Breast epithelium (tissue), 4 donors: ENCODE data around the gene OSBPL2. TPM values are rescaled to one million over a fixed set of nuclear protein-coding genes. Genes with fewer than 3 reads are reported as not detected.

Source experiments
- DNase-seq, 2 donors: peaks; one replicate each; pipeline ENCODE4 v3.0.0-alpha.2; 2019; ENCODE audit warnings: low spot score in 2 of 2
- H3K27ac ChIP-seq, 2 donors: fragments of 200-600 bp; sonication (generic) in 1 of 2; one replicate each; pipeline ENCODE4 v1.5.1; 2016 to 2019; ENCODE audit warnings: mild to moderate bottlenecking in 1 of 2
- H3K27me3 ChIP-seq, 2 donors: fragments of 200-600 bp; sonication (generic) in 1 of 2; one replicate each; pipeline versions ENCODE4 v1.5.1 to v1.6.0; 2017 to 2019; ENCODE audit warnings: control low read depth in 1 of 2, mild to moderate bottlenecking in 1 of 2
- H3K36me3 ChIP-seq: fragments of 200-600 bp; one replicate; pipeline ENCODE4 v1.5.1; 2019
- H3K4me1 ChIP-seq, 2 donors: fragments of 200-600 bp; sonication (generic); one replicate each; pipeline ENCODE4 v1.5.1; 2016 to 2019; ENCODE audit warnings: control low read depth in 1 of 2
- H3K4me3 ChIP-seq, 3 donors: fragments of 200-600 bp; sonication (generic); 1 replicate in 2 of 3; 2 replicates in 1 of 3; pipeline ENCODE4 v1.5.1; 2016 to 2019; ENCODE audit warnings: mild to moderate bottlenecking in 3 of 3, moderate library complexity in 2 of 3
- H3K9me3 ChIP-seq, 2 donors: fragments of 200-600 bp; sonication (generic) in 1 of 2; one replicate each; pipeline ENCODE4 v1.5.1; 2016 to 2019; ENCODE audit warnings: control low read depth in 1 of 2
- CTCF ChIP-seq, 3 donors: fragments of 450-650 bp; IDR thresholded peaks; one replicate each; pipeline ENCODE4 v1.5.1; 2016 to 2017; ENCODE audit warnings: antibody characterized with exemption in 3 of 3, mild to moderate bottlenecking in 3 of 3, moderate library complexity in 3 of 3
- POLR2A ChIP-seq: fragments of 450-650 bp; IDR thresholded peaks from one replicate; pipeline ENCODE4 v1.6.1; 2016; ENCODE audit warnings: antibody characterized with exemption, mild to moderate bottlenecking, moderate library complexity
- POLR2AphosphoS5 ChIP-seq, 3 donors: sonication (generic); formaldehyde crosslinking; IDR thresholded peaks; one replicate each; pipeline ENCODE4 v1.6.1; 2017; ENCODE audit warnings: antibody characterized with exemption in 3 of 3
- intact Hi-C: fragments of 100-400 bp; cut with DNase I; formaldehyde crosslinking; loops from one replicate; pipeline ENCODE4 v1.15.1; 2023; ENCODE audit warnings: low total_unique reads
- total RNA-seq, 3 donors: library from RNA; depleted of rRNA; stranded (reverse); fragments of >200 nt; gene quantifications; one replicate each; pipeline ENCODE4 v1.1.0, GENCODE V29; 2016

Gene OSBPL2
- total RNA-seq, 3 donors from 2014 or later = 25.0 to 46.1 (median 38.0) TPM

DNA sequence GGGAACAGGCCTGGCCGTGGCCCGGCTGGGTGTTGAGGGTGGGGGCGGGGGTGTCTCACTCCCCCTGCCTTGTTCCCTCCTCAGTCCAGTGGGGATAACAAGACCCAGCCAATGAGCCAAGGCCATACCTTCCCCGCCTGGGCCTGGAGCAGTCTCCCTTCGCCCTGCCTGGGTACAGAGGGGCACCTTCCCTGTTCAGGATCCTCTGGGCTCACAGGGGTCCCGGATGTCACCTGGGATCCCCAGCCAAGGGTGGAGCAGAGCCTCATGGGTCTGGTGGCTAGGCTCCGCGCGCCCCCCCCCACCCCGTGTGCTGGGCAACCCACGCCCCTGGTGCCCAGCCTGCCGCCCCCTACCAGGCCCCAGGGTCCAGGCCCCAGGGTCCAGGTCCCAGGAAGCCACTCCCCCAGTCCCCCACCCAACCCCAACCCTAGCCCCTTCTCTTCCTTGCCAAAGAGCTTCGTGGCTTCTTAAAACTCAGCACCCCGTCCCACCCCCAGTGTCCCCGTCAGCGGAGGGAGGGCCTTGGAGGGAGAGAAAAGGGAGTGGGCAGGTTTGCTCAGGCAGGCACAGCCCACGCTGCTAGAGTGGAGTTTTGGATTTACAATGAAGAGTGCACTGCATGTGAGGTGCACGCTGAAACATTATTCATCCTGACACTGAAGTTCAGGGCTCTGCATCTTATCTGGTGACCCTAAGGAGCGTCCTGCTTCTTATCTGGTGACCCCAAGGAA, 30.1 kb upstream of the OSBPL2 start:
- DNase-seq = no peak
- no peaks in the 10 kb centered on the region for H3K4me1 ChIP-seq
- H3K36me3 ChIP-seq = no peaks in the 10 kb centered on the region
- H3K4me3 ChIP-seq = no peak overlapping the region
- H3K27ac ChIP-seq = no peak overlapping the region
- H3K9me3 ChIP-seq = no peaks in the 10 kb centered on the region
- peaks cover 6 to 25% of the 10 kb centered on the region in 2 donors for H3K27me3 ChIP-seq
- intact Hi-C loops = no loop called here
- TF ChIP-seq POLR2AphosphoS5 (IDR thresholded peaks at IDR 0.05) (no peak), POLR2A (no peak), CTCF (IDR thresholded peaks at IDR 0.05) (no peak)

DNA sequence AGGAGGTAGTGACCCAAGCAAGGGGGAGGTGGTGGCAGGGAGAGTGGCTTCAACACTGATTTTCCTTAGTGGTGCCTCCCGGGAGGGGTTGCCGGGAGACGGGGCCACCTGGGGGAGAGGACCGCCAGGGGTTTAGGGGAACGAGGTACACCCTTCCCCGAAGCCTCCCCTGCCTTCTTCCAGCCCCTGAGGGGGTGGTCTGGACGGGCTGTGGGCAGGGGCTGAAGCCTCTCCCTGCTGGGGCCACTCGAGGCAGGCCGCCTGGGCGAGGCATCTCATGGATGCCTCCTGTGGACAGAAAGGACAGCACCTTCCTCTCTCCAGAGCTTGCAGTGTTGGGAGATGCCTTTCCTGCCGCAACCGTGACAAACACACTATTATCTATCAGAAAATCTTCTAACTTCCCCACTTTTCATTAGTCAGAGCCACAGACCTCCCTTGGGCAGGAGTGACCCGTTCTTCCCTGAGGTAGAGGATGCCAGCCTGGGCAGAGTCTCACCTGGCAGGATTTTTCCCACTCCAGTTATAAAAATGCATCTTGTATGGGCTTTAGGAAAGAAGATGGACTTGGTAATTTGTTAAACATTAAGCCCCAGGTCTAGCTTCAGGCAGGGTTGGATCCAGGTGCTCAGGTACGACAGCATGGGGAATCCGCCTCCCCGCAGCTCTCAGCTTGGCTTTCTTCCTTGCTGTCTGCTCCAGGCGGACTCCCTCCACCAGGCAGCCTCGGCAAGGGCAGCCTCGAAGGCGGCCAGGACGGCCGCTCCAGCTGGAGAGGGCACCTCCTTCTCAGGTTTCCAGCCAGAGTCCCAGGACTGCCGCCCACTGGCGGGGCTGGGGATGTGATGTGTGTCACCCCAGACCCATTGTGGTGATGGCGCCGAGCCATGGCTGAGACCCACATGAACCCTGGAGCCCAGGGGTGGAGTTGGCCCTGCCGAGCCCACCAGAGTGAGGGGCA, 29.2 kb upstream of the OSBPL2 start:
- Histone ChIP-seq H3K36me3 (no peaks in the 10 kb centered on the region), H3K27ac (no peak overlapping the region), H3K4me3 (no peak overlapping the region), H3K4me1 (no peaks in the 10 kb centered on the region), H3K9me3 (no peaks in the 10 kb centered on the region), H3K27me3 (peaks cover 6 to 30% of the 10 kb centered on the region in 2 donors)
- TF ChIP-seq POLR2AphosphoS5 (IDR thresholded peaks at IDR 0.05) = no peak
- no peak for TF ChIP-seq CTCF (IDR thresholded peaks at IDR 0.05)
- TF ChIP-seq POLR2A = no peak
- no peak for DNase-seq
- intact Hi-C loops = no loop called here

GRCh38 chr20:62209850-62210495, 28.3 kb upstream of the OSBPL2 start:
- no peak for TF ChIP-seq CTCF (IDR thresholded peaks at IDR 0.05)
- TF ChIP-seq POLR2AphosphoS5 (IDR thresholded peaks at IDR 0.05) = no peak
- no peak for TF ChIP-seq POLR2A
- Histone ChIP-seq H3K36me3 (no peaks in the 10 kb centered on the region), H3K27me3 (peaks cover 6 to 39% of the 10 kb centered on the region in 2 donors), H3K4me1 (no peaks in the 10 kb centered on the region), H3K27ac (no peak overlapping the region), H3K4me3 (no peak overlapping the region), H3K9me3 (no peaks in the 10 kb centered on the region)
- DNase-seq = no peak
- intact Hi-C loops = no loop called here

- Histone ChIP-seq H3K4me1 (no peaks in the 10 kb centered on the region), H3K4me3 (no peak overlapping the region), H3K27me3 (peaks cover 6 to 44% of the 10 kb centered on the region in 2 donors), H3K27ac (no peak overlapping the region), H3K36me3 (no peaks in the 10 kb centered on the region), H3K9me3 (no peaks in the 10 kb centered on the region)
- no peak for TF ChIP-seq POLR2A
- no peak for TF ChIP-seq CTCF (IDR thresholded peaks at IDR 0.05)
- TF ChIP-seq POLR2AphosphoS5 (IDR thresholded peaks at IDR 0.05) = no peak
- intact Hi-C loops = no loop called here
- DNase-seq = no peak
Measured at GRCh38 chr20:62210496-62210855, 27.8 kb upstream of the OSBPL2 start.
